AG09319 (cell line): ENCODE measurements around the gene COL6A2.

Experiments used
- DNase-seq: peaks from one replicate; pipeline ENCODE4 v3.0.0-alpha.2; 2010; ENCODE audit warnings: low read depth; ENCODE audit errors: extremely low read depth
- CTCF ChIP-seq: IDR thresholded peaks from 2 replicates; pipeline ENCODE4 v1.5.1; 2011; ENCODE audit warnings: low read depth, mild to moderate bottlenecking, inconsistent platforms, low read length, moderate library complexity

COL6A2 gene

GRCh38 chr21:46152927-46153246 is 55.0 kb downstream of the COL6A2 start:
- no peak for TF ChIP-seq CTCF
- no peak for DNase-seq

GRCh38 chr21:46153247-46154154 is 55.6 kb downstream of the COL6A2 start:
- TF ChIP-seq CTCF = peak; percentile 72
- no peak for DNase-seq

GRCh38 chr21:46154155-46154954 is 56.4 kb downstream of the COL6A2 start:
- TF ChIP-seq CTCF = no peak
- DNase-seq = no peak

GRCh38 chr21:46154955-46155513 is 57.1 kb downstream of the COL6A2 start:
- no peak for DNase-seq
- TF ChIP-seq CTCF = no peak

GRCh38 chr21:46155514-46156377 is 57.8 kb downstream of the COL6A2 start, which contains the start of gene FTCD:
FTCD (minus strand) TSS chr21:46155579; CDS start chr21:46155523, 56 bp downstream.
- DNase-seq = no peak
- no peak for TF ChIP-seq CTCF

GRCh38 chr21:46156378-46156645 is 58.4 kb downstream of the COL6A2 start:
- no peak for TF ChIP-seq CTCF

More at GRCh38 chr21:46156378-46156645, 58.4 kb downstream of the COL6A2 start:
- DNase-seq = no peak
